AG10803 (cell line): ENCODE data around the gene VWA5A.

Experiments
- DNase-seq: peaks from one replicate; pipeline ENCODE4 v3.0.0; 2010; ENCODE audit warnings: low read depth
- H3K4me3 ChIP-seq: 2 replicates; pipeline ENCODE4 v1.5.1; 2011; ENCODE audit warnings: mild to moderate bottlenecking, low read length, control low read depth
- TF ChIP-seq, protein P1 (sequence below): conservative IDR thresholded peaks from 2 replicates; pipeline ENCODE4 v1.5.1; 2011; ENCODE audit warnings: mild to moderate bottlenecking, low read length, control low read depth, inconsistent platforms

Gene VWA5A

DNA sequence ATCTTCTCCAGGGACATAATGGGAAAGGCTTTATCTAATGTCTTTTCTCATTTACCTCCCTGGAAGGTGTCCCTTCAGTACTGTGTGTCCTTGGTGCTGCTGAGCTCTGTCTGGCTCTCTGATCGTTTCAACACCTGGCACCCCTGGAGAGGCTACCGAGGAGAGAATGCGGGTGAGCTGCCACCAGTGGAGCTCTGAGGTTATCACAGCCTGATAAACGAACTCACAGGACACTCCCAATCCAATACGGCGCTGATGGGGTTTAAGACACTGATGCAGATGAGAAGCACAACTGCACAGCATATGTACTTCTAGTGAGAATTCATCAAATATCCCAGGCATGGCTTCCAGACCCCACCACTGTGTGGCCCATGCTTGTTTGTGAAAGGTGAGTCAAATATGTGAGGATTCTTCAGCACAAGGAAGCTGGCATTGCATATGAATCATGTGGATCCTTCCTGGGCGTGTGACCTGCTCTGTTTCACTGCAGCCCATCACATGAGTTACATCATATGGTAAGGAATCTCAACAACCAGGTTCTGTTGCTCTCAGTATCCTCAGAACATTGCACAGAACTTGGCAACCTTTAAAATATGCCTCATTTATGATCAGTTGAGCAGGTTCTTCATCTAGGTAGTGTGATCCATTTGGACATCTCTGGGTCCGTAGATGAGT, 34.8 kb upstream of the VWA5A start:
- TF ChIP-seq, protein P1, sequence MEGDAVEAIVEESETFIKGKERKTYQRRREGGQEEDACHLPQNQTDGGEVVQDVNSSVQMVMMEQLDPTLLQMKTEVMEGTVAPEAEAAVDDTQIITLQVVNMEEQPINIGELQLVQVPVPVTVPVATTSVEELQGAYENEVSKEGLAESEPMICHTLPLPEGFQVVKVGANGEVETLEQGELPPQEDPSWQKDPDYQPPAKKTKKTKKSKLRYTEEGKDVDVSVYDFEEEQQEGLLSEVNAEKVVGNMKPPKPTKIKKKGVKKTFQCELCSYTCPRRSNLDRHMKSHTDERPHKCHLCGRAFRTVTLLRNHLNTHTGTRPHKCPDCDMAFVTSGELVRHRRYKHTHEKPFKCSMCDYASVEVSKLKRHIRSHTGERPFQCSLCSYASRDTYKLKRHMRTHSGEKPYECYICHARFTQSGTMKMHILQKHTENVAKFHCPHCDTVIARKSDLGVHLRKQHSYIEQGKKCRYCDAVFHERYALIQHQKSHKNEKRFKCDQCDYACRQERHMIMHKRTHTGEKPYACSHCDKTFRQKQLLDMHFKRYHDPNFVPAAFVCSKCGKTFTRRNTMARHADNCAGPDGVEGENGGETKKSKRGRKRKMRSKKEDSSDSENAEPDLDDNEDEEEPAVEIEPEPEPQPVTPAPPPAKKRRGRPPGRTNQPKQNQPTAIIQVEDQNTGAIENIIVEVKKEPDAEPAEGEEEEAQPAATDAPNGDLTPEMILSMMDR, result no peak
- DNase-seq, result no peak
- no peak overlapping the region for H3K4me3 ChIP-seq

DNA sequence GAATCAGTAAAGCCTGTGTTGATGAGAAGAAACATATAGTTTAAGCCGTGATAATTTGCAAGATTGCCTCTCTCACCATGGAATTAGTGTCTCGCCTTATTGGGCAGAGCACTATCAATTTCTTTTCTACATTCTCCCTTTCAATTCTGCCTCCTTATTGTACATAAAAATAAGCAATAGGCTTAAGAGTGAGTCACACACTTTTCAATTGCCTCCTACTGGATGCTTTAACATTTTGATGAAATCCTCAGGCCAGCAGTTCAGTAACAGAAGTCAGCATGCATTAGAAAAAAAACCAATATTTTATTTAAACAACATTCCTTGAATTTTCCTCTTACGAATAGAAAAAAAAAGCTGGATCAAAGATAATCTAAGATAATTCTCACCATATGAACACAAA, 33.8 kb upstream of the VWA5A start:
- DNase-seq, result no peak
- TF ChIP-seq, protein P1, result no peak
- no peak overlapping the region for H3K4me3 ChIP-seq

DNA sequence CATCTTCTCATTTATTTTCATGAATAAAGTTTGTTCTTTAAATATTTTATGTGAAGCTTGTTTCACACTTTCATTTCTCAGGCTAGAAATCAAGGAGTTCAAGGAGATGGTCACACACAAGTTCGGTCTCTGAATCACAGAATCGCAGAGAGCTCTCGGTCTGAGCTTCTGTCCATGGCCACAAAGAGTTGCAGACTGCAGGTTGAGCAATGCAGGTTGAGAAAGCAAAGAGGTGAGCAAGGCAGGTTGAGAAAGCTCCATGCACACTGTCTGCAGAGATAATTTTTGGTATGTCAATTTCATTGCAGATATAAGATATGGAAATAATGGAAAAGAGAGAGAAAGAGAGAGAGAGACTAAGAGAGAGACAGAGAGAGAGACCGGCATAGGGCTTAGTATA, 32.9 kb upstream of the VWA5A start:
- TF ChIP-seq, protein P1, result no peak
- DNase-seq, result no peak
- no peak overlapping the region for H3K4me3 ChIP-seq

DNA sequence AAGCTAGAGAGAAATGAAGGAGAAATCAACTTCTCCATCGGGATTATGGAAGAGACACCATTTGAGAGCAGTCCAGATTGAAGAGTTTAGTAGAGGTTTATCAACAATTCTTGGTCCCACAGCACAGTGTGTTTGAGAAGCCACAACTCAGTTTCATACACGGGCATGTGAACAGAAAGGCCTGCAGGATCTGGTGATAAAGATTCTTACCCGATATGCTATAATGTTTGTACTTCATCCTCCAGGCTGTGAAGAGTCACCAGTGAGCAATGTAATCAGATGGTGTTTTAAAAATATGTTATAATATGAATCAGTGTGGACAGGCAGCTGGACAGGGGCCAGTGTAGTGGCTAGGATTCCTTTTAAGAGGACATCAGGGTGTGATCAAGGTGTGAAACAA, 29.7 kb upstream of the VWA5A start:
- no peak for DNase-seq
- H3K4me3 ChIP-seq, result no peak overlapping the region
- TF ChIP-seq, protein P1, result no peak

DNA sequence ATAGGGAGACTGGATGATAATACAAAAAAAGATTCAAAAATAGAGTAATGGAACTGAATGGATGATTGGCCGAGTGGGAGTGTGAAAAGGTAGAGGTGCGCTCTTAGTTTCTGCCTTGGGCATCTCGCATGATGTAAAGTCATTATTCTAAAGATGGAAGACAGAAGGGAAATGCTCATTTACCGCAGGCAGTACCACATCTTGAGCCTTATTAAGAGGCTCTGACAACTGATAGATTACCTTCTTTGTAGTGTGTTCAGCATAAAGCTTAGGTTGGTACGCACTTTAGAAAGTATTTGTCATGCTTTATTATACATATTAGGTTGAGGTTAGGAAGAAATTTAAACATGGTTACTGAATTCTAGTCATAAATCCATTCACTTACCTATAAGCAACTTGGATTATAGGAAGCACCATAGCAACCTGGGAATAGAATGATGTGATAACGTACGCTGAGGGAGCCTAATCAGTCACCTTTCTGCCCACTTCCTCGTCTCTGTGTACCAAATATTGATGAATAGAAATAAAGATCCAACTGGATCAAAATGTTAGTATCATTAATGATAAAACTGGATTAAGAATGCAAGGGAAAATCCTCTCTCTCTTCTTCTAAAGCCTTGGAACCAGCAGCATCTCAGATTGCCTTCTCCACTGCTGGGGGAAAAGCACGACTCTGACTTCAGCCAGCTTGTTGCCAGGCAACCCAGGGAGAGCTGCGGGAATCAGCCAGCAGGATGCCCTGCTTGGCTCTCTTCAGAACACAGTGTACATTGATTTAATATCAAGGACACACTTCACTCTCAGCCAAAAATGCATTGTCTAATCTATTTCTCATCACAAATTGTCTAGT, 29.0 kb upstream of the VWA5A start:
- no peak for DNase-seq
- TF ChIP-seq, protein P1, result no peak
- H3K4me3 ChIP-seq, result no peak overlapping the region

DNA sequence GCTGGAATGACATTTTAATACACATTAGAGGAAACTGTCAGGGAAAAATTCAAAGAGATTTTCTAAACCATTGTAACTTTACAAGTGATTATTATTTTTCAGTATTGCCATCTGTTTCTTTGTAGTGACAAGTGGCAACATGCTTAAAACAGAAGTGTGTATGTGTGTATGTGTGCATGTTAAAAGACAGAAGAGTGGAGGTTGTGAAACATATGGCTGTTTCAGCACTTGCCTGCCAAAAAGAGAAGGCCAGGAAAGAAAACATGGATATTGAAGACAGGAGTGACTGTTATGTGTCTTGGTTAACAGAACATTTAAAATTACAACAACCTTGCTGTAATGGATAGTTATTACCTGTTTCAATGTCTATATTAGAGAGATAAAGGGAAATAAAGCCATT, 24.3 kb upstream of the VWA5A start:
- no peak overlapping the region for H3K4me3 ChIP-seq
- TF ChIP-seq, protein P1, result no peak
- DNase-seq, result no peak

DNA sequence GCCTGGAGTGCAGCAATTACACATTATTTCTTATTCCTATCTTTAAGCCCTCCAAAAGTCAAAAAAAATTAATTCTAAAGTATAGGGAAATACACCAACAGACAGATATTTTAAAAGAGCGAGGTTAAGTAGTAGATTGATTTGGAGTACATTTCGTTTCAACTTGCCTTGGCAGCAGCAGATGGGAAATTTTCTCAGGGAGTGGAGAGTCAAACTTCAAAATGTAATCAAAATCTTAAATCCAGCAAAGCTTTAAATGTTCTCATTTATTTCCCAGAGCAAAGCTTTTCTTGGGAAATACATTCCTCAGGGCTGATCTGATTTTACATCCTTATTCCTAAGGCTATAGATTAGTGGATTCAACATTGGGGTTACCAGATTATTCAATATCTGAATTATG, 21.9 kb upstream of the VWA5A start:
- no peak overlapping the region for H3K4me3 ChIP-seq
- DNase-seq, result no peak
- TF ChIP-seq, protein P1, result no peak
